Measurements from ENCODE around the gene CD180. TPM values are rescaled to one million over a fixed set of nuclear protein-coding genes. Genes with fewer than 3 reads are reported as not detected.

The CD180 gene
- total RNA-seq, 2 experiments from 2014 or later, result not detected

GRCh38 chr5:67192719-67193438 is 3.7 kb downstream of the CD180 start:
- intact Hi-C loops (cut with micrococcal nuclease), result no loop called here
- Mint-ChIP-seq H3K27me3 (no peaks in the 10 kb centered on the region), H3K27ac (no peak overlapping the region), H3K36me3 (ENCODE audit: low read depth) (no peaks in the 10 kb centered on the region), H3K4me1 (ENCODE audit: low read depth) (peaks cover 21% of the 10 kb centered on the region), H3K4me3 (no peak overlapping the region), H3K9me3 (no peaks in the 10 kb centered on the region)
- TF ChIP-seq CTCF (IDR thresholded peaks at IDR 0.05), result no peak
- ATAC-seq (no peak), DNase-seq (no peak)
- CTCF ChIA-PET, result interaction anchor here (1.0 to 1.5 kb wide), 2 partner anchors 14 to 26 kb away, joined by 3 to 4 read pairs; no protein-coding TSS in a partner anchor
- POLR2A ChIA-PET, result interaction anchor here (0.7 to 1.3 kb wide), 2 partner anchors 13 to 25 kb away, joined by 3 read pairs; no protein-coding TSS in a partner anchor

- no peak for TF ChIP-seq CTCF (IDR thresholded peaks at IDR 0.05)
- CTCF ChIA-PET, result interaction anchor here (1.1 to 1.8 kb wide), 2 partner anchors 16 to 34 kb away, joined by 3 to 4 read pairs; no protein-coding TSS in a partner anchor
- POLR2A ChIA-PET, result interaction anchor here (1.2 to 1.4 kb wide), 2 partner anchors 16 to 25 kb away, joined by 3 to 4 read pairs; no protein-coding TSS in a partner anchor
- Mint-ChIP-seq H3K9me3 (no peaks in the 10 kb centered on the region), H3K4me1 (ENCODE audit: low read depth) (peaks cover 28% of the 10 kb centered on the region), H3K36me3 (ENCODE audit: low read depth) (no peaks in the 10 kb centered on the region), H3K27ac (no peak overlapping the region), H3K27me3 (no peaks in the 10 kb centered on the region), H3K4me3 (no peak overlapping the region)
- DNase-seq (no peak), ATAC-seq (no peak)
- intact Hi-C loops (cut with micrococcal nuclease), result no loop called here
These were observed 5.7 kb downstream of the CD180 start for GRCh38 chr5:67190861-67191260.

GRCh38 chr5:67190410-67190809 is 6.2 kb downstream of the CD180 start:
- Mint-ChIP-seq H3K36me3 (ENCODE audit: low read depth) (no peaks in the 10 kb centered on the region), H3K9me3 (no peaks in the 10 kb centered on the region), H3K4me3 (no peak overlapping the region), H3K27ac (no peak overlapping the region), H3K4me1 (ENCODE audit: low read depth) (peaks cover 28% of the 10 kb centered on the region), H3K27me3 (no peaks in the 10 kb centered on the region)
- no peak for TF ChIP-seq CTCF (IDR thresholded peaks at IDR 0.05)
- ChIA-PET POLR2A (interaction anchor here (1.2 kb wide), 1 partner anchor 24 kb away, joined by 4 read pairs; no protein-coding TSS in a partner anchor), CTCF (interaction anchor here (1.8 kb wide), 1 partner anchor 15 kb away, joined by 4 read pairs; no protein-coding TSS in a partner anchor)
- intact Hi-C loops (cut with micrococcal nuclease), result no loop called here
- no peak for DNase-seq
- ATAC-seq, result no peak

- ATAC-seq (no peak), DNase-seq (no peak)
- Mint-ChIP-seq H3K27me3 (no peaks in the 10 kb centered on the region), H3K27ac (no peak overlapping the region), H3K9me3 (no peaks in the 10 kb centered on the region), H3K4me1 (ENCODE audit: low read depth) (peaks cover 28% of the 10 kb centered on the region), H3K4me3 (no peak overlapping the region), H3K36me3 (ENCODE audit: low read depth) (no peaks in the 10 kb centered on the region)
- POLR2A ChIA-PET, result interaction anchor here (0.8 to 1.3 kb wide), 2 partner anchors 13 to 16 kb away, joined by 3 read pairs; no protein-coding TSS in a partner anchor
- CTCF ChIA-PET, result interaction anchor here (1.4 kb wide), 1 partner anchor 15 kb away, joined by 5 read pairs; no protein-coding TSS in a partner anchor
- TF ChIP-seq CTCF (IDR thresholded peaks at IDR 0.05), result no peak
- intact Hi-C loops (cut with micrococcal nuclease), result no loop called here
These were observed 6.7 kb downstream of the CD180 start for GRCh38 chr5:67189931-67190330.

GRCh38 chr5:67189079-67189354 is 7.6 kb downstream of the CD180 start:
- CTCF ChIA-PET, result interaction anchor here (1.4 kb wide), 1 partner anchor 16 kb away, joined by 5 read pairs; no protein-coding TSS in a partner anchor
- POLR2A ChIA-PET, result interaction anchor here (0.8 to 1.3 kb wide), 3 partner anchors 14 to 25 kb away, joined by 3 read pairs; no protein-coding TSS in a partner anchor
- no peaks in the 10 kb centered on the region for H3K9me3 Mint-ChIP-seq
- no peak overlapping the region for H3K27ac Mint-ChIP-seq
- intact Hi-C loops (cut with micrococcal nuclease), result no loop called here
- peaks cover 28% of the 10 kb centered on the region for H3K4me1 Mint-ChIP-seq (ENCODE audit: low read depth)
- no peak overlapping the region for H3K4me3 Mint-ChIP-seq
- no peak for TF ChIP-seq CTCF (IDR thresholded peaks at IDR 0.05)
- H3K36me3 Mint-ChIP-seq (ENCODE audit: low read depth), result no peaks in the 10 kb centered on the region
- no peaks in the 10 kb centered on the region for H3K27me3 Mint-ChIP-seq
- DNase-seq (no peak), ATAC-seq (no peak)
